GM19351 (cell line): ENCODE results near the gene MFNG.
"Not testable (repeated sequence)": the region's sequence is repeated elsewhere in the genome, so short reads cannot be mapped to it uniquely, and the experiment has no call there.

Experiments
- ATAC-seq: cut with Tn5 transposase; IDR thresholded peaks from one replicate; pipeline ENCODE4 v1.9.1; 2021; ENCODE audit warnings: mild to moderate bottlenecking, moderate library complexity; ENCODE audit not compliant: unreplicated experiment

Gene MFNG

GRCh38 chr22:37486224-37486845, at the start of gene MFNG:
TSS of gene MFNG (minus strand) at chr22:37486384. CDS start at chr22:37486177, 207 bp downstream.
- ATAC-seq, result peak; percentile 64

- no peak for ATAC-seq
These were observed 49.0 kb upstream of the MFNG start for GRCh38 chr22:37535159-37535558.

- no peak for ATAC-seq
These were observed 48.3 kb upstream of the MFNG start for GRCh38 chr22:37534445-37534844.

GRCh38 chr22:37533995-37534394, 47.8 kb upstream of the MFNG start:
- ATAC-seq, result no peak

GRCh38 chr22:37529652-37530345, 43.6 kb upstream of the MFNG start:
- ATAC-seq, result no peak

GRCh38 chr22:37527952-37528351, 41.8 kb upstream of the MFNG start:
- not testable (repeated sequence) for ATAC-seq

GRCh38 chr22:37527081-37527752, 41.0 kb upstream of the MFNG start:
- not testable (repeated sequence) for ATAC-seq

GRCh38 chr22:37526376-37526775, 40.2 kb upstream of the MFNG start:
- ATAC-seq, result no peak

GRCh38 chr22:37525746-37526350, 39.7 kb upstream of the MFNG start:
- ATAC-seq, result no peak

- no peak for ATAC-seq
These were observed 39.0 kb upstream of the MFNG start for GRCh38 chr22:37525073-37525745.

- ATAC-seq, result no peak
These were observed 36.3 kb upstream of the MFNG start for GRCh38 chr22:37522482-37522881.

- ATAC-seq, result no peak
These were observed 35.1 kb upstream of the MFNG start for GRCh38 chr22:37521236-37521739.

GRCh38 chr22:37520776-37521191, 34.6 kb upstream of the MFNG start:
- no peak for ATAC-seq

GRCh38 chr22:37519268-37520195, 33.3 kb upstream of the MFNG start, which contains the start of gene CARD10:
TSS of gene CARD10 (minus strand) at chr22:37519415. CDS start at chr22:37519200, 215 bp downstream.
- no peak for ATAC-seq

GRCh38 chr22:37518509-37519267, 32.5 kb upstream of the MFNG start:
- ATAC-seq, result no peak

GRCh38 chr22:37517826-37518450, 31.8 kb upstream of the MFNG start:
- no peak for ATAC-seq

- ATAC-seq, result no peak
These were observed 30.3 kb upstream of the MFNG start for GRCh38 chr22:37516456-37516855.

- ATAC-seq, result no peak
These were observed 29.7 kb upstream of the MFNG start for GRCh38 chr22:37515901-37516300.
